H9 (cell line): ENCODE measurements around the gene CAV3. TPM values are rescaled to one million over a fixed set of nuclear protein-coding genes. Genes with fewer than 3 reads are reported as not detected.

ENCODE experiments used
- DNase-seq: peaks from one replicate; pipeline ENCODE4 v3.0.0-alpha.2; 2017
- H2AFZ ChIP-seq: one replicate; pipeline ENCODE4 v1.6.1; 2013; ENCODE audit warnings: mild to moderate bottlenecking, low read length, control low read depth, moderate library complexity
- H2AK5ac ChIP-seq: 2 replicates; pipeline ENCODE4 v1.6.1; 2013; ENCODE audit warnings: low read length, control low read depth, mixed read lengths; ENCODE audit not compliant: insufficient read length
- H2BK120ac ChIP-seq: one replicate; pipeline ENCODE4 v1.6.1; 2013; ENCODE audit warnings: low read depth, mild to moderate bottlenecking, low read length, control low read depth, inconsistent platforms; ENCODE audit not compliant: poor library complexity, severe bottlenecking
- H2BK12ac ChIP-seq: 2 replicates; pipeline ENCODE4 v1.6.1; 2013; ENCODE audit warnings: low read length, control low read depth, mixed read lengths, low read depth; ENCODE audit not compliant: insufficient read length
- H2BK15ac ChIP-seq: 2 replicates; pipeline ENCODE4 v1.6.1; 2013; ENCODE audit warnings: low read depth, low read length, control low read depth
- H2BK20ac ChIP-seq: one replicate; pipeline ENCODE4 v1.6.1; 2013; ENCODE audit warnings: low read depth, mild to moderate bottlenecking, low read length, control low read depth, inconsistent platforms; ENCODE audit not compliant: poor library complexity, severe bottlenecking
- H2BK5ac ChIP-seq: 2 replicates; pipeline ENCODE4 v1.6.1; 2013; ENCODE audit warnings: low read length, control low read depth, mixed read lengths; ENCODE audit not compliant: insufficient read length
- H3K14ac ChIP-seq: 2 replicates; pipeline ENCODE4 v1.6.1; 2013; ENCODE audit warnings: low read length, control low read depth; ENCODE audit not compliant: insufficient read depth
- H3K18ac ChIP-seq: 2 replicates; pipeline ENCODE4 v1.6.1; 2013; ENCODE audit warnings: low read depth, mild to moderate bottlenecking, mixed read lengths, low read length, control low read depth; ENCODE audit not compliant: insufficient read length
- H3K23ac ChIP-seq: 2 replicates; pipeline ENCODE4 v1.6.1; 2013; ENCODE audit warnings: low read length, control low read depth, mixed read lengths, low read depth; ENCODE audit not compliant: insufficient read length
- H3K23me2 ChIP-seq: 2 replicates; pipeline ENCODE4 v1.6.1; 2013; ENCODE audit warnings: low read depth, mild to moderate bottlenecking, mixed read lengths, low read length, control low read depth; ENCODE audit not compliant: insufficient read length, poor library complexity, severe bottlenecking
- H3K27ac ChIP-seq: 2 replicates; pipeline ENCODE4 v1.5.1; 2013; ENCODE audit warnings: low read length, control low read depth, mixed read lengths, low read depth; ENCODE audit not compliant: insufficient read length
- H3K27me3 ChIP-seq: 2 replicates; pipeline ENCODE4 v1.6.1; 2013; ENCODE audit warnings: low read length, control low read depth, inconsistent platforms; ENCODE audit not compliant: insufficient read depth
- H3K4ac ChIP-seq: 2 replicates; pipeline ENCODE4 v1.6.1; 2013; ENCODE audit warnings: low read depth, mild to moderate bottlenecking, control low read depth, inconsistent platforms, low read length, moderate library complexity
- H3K4me1 ChIP-seq: 2 replicates; pipeline ENCODE4 v1.6.1; 2013; ENCODE audit warnings: low read length, control low read depth, inconsistent platforms; ENCODE audit not compliant: insufficient read depth
- H3K4me2 ChIP-seq: 2 replicates; pipeline ENCODE4 v1.6.1; 2013; ENCODE audit warnings: low read length, control low read depth, mixed read lengths; ENCODE audit not compliant: insufficient read length, insufficient read depth
- H3K56ac ChIP-seq: 2 replicates; pipeline ENCODE4 v1.6.1; 2013; ENCODE audit warnings: low read depth, mild to moderate bottlenecking, mixed read lengths, low read length, control low read depth; ENCODE audit not compliant: insufficient read length
- H3K79me1 ChIP-seq: 2 replicates; pipeline ENCODE4 v1.6.1; 2013; ENCODE audit warnings: low read depth, mild to moderate bottlenecking, moderate library complexity, low read length, control low read depth, inconsistent platforms; ENCODE audit not compliant: insufficient read depth, poor library complexity, severe bottlenecking
- H3K79me2 ChIP-seq: 2 replicates; pipeline ENCODE4 v1.6.1; 2013; ENCODE audit warnings: low read length, control low read depth, inconsistent platforms; ENCODE audit not compliant: insufficient read depth
- H3K9ac ChIP-seq: 2 replicates; pipeline ENCODE4 v1.6.1; 2013; ENCODE audit warnings: low read length, control low read depth, mixed read lengths; ENCODE audit not compliant: insufficient read length; ENCODE audit errors: extremely low read depth
- H3K9me3 ChIP-seq: one replicate; pipeline ENCODE4 v1.6.1; 2013; ENCODE audit warnings: low read depth, low read length, inconsistent platforms; ENCODE audit not compliant: control insufficient read depth
- H3T11ph ChIP-seq: one replicate; pipeline ENCODE4 v1.6.1; 2013; ENCODE audit warnings: mild to moderate bottlenecking, low read length, control low read depth, inconsistent platforms
- H4K20me1 ChIP-seq: one replicate; pipeline ENCODE4 v1.6.1; 2013; ENCODE audit not compliant: control insufficient read depth, insufficient read length, insufficient read depth
- H4K5ac ChIP-seq: 2 replicates; pipeline ENCODE4 v1.6.1; 2013; ENCODE audit warnings: low read depth, mild to moderate bottlenecking, mixed read lengths, low read length, control low read depth; ENCODE audit not compliant: insufficient read length
- H4K8ac ChIP-seq: replicated peaks from 2 replicates; pipeline ENCODE4 v1.6.1; 2013; ENCODE audit warnings: low read length, control low read depth, mixed read lengths, low read depth; ENCODE audit not compliant: insufficient read length
- H4K91ac ChIP-seq: 2 replicates; pipeline ENCODE4 v1.6.1; 2013; ENCODE audit warnings: low read depth, mild to moderate bottlenecking, moderate library complexity, mixed read lengths, low read length, control low read depth; ENCODE audit not compliant: insufficient read length
- H3K27ac Mint-ChIP-seq, 3 experiments: 2 replicates in 2 of 3; 3 replicates in 1 of 3; pipeline ENCODE4 v1.8.0; 2020 to 2021; ENCODE audit warnings: mixed read lengths in 3 of 3, mild to moderate bottlenecking in 1 of 3, moderate library complexity in 1 of 3
- H3K27me3 Mint-ChIP-seq: 2 replicates; pipeline ENCODE4 v1.8.0; 2021; ENCODE audit warnings: low read depth, mild to moderate bottlenecking, moderate library complexity, mixed read lengths
- H3K36me3 Mint-ChIP-seq, 3 experiments: 2 replicates in 2 of 3; 3 replicates in 1 of 3; pipeline ENCODE4 v1.8.0; 2020 to 2021; ENCODE audit warnings: low read depth in 3 of 3, mixed read lengths in 3 of 3; ENCODE audit not compliant: insufficient read depth in 1 of 3
- H3K4me1 Mint-ChIP-seq, 2 experiments: 2 replicates each; pipeline ENCODE4 v1.8.0; 2020; ENCODE audit warnings: mixed read lengths in 2 of 2
- H3K4me3 Mint-ChIP-seq, 2 experiments: 2 replicates in 1 of 2; 3 replicates in 1 of 2; pipeline ENCODE4 v1.8.0; 2020 to 2021; ENCODE audit warnings: mild to moderate bottlenecking in 2 of 2, mixed read lengths in 2 of 2, moderate library complexity in 1 of 2
- H3K9me3 Mint-ChIP-seq, 2 experiments: 2 replicates in 1 of 2; 3 replicates in 1 of 2; pipeline ENCODE4 v1.8.0; 2020; ENCODE audit warnings: mild to moderate bottlenecking in 2 of 2, mixed read lengths in 2 of 2, moderate library complexity in 1 of 2
- CTCF ChIP-seq: fragments of 200-600 bp; sonication (generic); conservative IDR thresholded peaks from 3 replicates; pipeline ENCODE4 v1.8.0; 2021; ENCODE audit warnings: antibody characterized with exemption, mild to moderate bottlenecking
- WGBS: extraction: QIAGEN DNeasy Blood & Tissue Kit; methylation state at CpG from one replicate; pipeline ENCODE4 v1.1.7; 2013; ENCODE audit warnings: missing lambda C conversion rate, low lambda C conversion rate, mixed read lengths; ENCODE audit not compliant: insufficient read length; ENCODE audit errors: extremely low coverage; 5-methylcytosine and 5-hydroxymethylcytosine counted together
- total RNA-seq: library from RNA; stranded (reverse); gene quantifications from 2 replicates; pipeline ENCODE4 v1.2.1, GENCODE V29; 2021

The CAV3 gene
- total RNA-seq, 1 experiment from 2014 or later = not detected

DNA sequence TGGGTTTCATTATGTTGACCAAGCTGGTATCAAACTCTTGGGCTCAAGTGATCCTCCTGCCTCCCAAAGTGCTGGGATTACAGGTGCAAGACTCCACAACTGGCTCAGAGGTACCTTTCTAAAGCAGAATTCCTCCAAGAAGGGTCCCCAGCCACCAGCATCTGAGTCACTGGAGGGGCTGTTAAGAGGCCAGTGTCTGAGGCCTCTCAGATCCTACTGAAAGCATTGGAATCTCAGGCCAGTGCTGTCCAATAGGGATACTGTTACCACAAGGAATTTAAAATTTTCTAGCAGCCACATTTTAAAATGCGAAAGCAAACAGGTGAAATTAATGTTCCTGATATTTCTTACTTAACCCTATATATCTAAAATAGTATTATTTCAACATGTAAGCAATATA, 1.3 kb downstream of the CAV3 start:
- no peak for DNase-seq
- Histone ChIP-seq H3K27me3 (no peaks in the 10 kb centered on the region), H3K79me2 (no peaks in the 10 kb centered on the region), H2BK12ac (no peak overlapping the region), H3K4me2 (no peak overlapping the region), H3K14ac (no peak overlapping the region), H3K23me2 (no peaks in the 10 kb centered on the region), H3K9ac (no peak overlapping the region), H2BK20ac (no peak overlapping the region), H2BK120ac (no peak overlapping the region), H3K18ac (no peak overlapping the region), H3K23ac (no peak overlapping the region), H4K8ac (no peak overlapping the region), H3K4me1 (no peaks in the 10 kb centered on the region), H4K91ac (no peak overlapping the region), H4K20me1 (no peaks in the 10 kb centered on the region), H3K27ac (no peak overlapping the region), H2AK5ac (no peak overlapping the region), H2BK15ac (no peak overlapping the region), H2AFZ (no peak overlapping the region), H3K56ac (no peak overlapping the region), H3K4ac (no peak overlapping the region), H3K9me3 (no peaks in the 10 kb centered on the region), H3T11ph (no peak overlapping the region), H2BK5ac (no peak overlapping the region), H3K79me1 (no peaks in the 10 kb centered on the region), H4K5ac (no peak overlapping the region)
- WGBS = no CpG with 5 or more reads among the region's 1 CpG
- H3K36me3 Mint-ChIP-seq = no peaks in the 10 kb centered on the region
- TF ChIP-seq CTCF = no peak
- H3K27me3 Mint-ChIP-seq = peaks cover 57% of the 10 kb centered on the region
- no peak overlapping the region for H3K27ac Mint-ChIP-seq
- H3K9me3 Mint-ChIP-seq = no peaks in the 10 kb centered on the region
- peaks cover 8% of the 10 kb centered on the region in 2 experiments for H3K4me1 Mint-ChIP-seq
- no peak overlapping the region for H3K4me3 Mint-ChIP-seq
